GM19043 (cell line): ENCODE data around the gene CCDC150.
A peak's percentile ranks its signal among the peaks of the same experiment; 100 is the strongest.
"Not testable (repeated sequence)": the region's sequence is repeated elsewhere in the genome, so short reads cannot be mapped to it uniquely, and the experiment has no call there.

Experiments used
- ATAC-seq: cut with Tn5 transposase; IDR thresholded peaks from one replicate; pipeline ENCODE4 v1.9.1; 2021; ENCODE audit warnings: low read depth; ENCODE audit not compliant: unreplicated experiment

The CCDC150 gene

GRCh38 chr2:196639180-196640030, at the start of gene CCDC150:
TSS of gene CCDC150 (plus strand) at chr2:196639715. CDS start at chr2:196639767, 52 bp downstream.
- ATAC-seq: peak; percentile 100

GRCh38 chr2:196590286-196590685, 49.2 kb upstream of the CCDC150 start:
- no peak for ATAC-seq

- no peak for ATAC-seq
Observed at GRCh38 chr2:196591004-196591403, 48.5 kb upstream of the CCDC150 start.

GRCh38 chr2:196591621-196592022, 47.9 kb upstream of the CCDC150 start:
- no peak for ATAC-seq

GRCh38 chr2:196592331-196592910, 47.1 kb upstream of the CCDC150 start:
- peak; percentile 28 for ATAC-seq

- peak; percentile 45 for ATAC-seq
Observed at GRCh38 chr2:196592911-196593881, 46.3 kb upstream of the CCDC150 start, which contains the start of gene HECW2. TSS of gene HECW2 (minus strand) at chr2:196593554.

GRCh38 chr2:196594158-196594557, 45.4 kb upstream of the CCDC150 start:
- no peak for ATAC-seq

- no peak for ATAC-seq
Observed at GRCh38 chr2:196597531-196597930, 42.0 kb upstream of the CCDC150 start.

GRCh38 chr2:196598412-196598811, 41.1 kb upstream of the CCDC150 start:
- ATAC-seq: no peak

- no peak for ATAC-seq
Observed at GRCh38 chr2:196598846-196599245, 40.7 kb upstream of the CCDC150 start.

DNA sequence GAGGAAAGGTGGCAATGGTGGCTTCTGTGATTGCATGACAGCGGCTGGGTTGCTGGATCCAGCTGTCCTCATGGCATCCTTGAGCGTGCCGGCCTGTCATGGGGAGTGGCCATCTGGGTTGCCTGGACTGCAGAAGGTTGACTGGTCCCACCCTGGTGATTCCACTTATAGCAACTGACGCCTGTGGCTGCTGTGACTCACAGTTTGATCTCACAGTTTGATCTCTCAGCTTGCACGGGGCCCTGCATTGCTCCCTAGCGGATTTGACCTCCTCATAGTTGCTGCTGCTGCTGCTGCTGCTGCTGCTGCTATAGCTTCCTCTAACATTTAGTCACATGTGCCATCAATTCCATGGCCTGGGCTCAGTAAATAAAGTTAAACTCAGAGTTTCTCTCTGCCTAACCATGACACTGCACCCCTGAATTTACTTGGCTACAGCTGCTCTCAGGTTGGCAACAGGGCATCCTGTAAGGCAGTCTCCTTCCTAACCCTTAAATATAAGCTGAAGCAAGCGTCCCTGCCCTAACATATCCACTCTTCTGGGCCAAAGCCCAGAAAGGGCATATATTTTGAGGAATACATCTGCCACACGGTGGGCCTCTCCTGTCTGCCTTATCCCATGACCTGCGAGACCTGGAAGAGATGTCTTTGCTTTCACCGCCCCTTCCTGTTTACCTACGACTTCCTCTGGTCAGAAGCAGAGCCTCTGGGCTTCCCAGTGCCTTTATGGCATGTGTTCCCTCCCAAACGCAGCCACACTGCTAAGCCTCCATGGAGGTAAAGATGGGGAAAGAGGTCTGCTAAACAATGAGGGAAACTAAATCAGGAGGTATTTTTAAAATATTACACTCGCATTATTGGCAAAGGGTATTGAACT, 37.8 kb upstream of the CCDC150 start:
- no peak for ATAC-seq

GRCh38 chr2:196604196-196604595, 35.3 kb upstream of the CCDC150 start:
- ATAC-seq: no peak

GRCh38 chr2:196606516-196606915, 33.0 kb upstream of the CCDC150 start:
- no peak for ATAC-seq

DNA sequence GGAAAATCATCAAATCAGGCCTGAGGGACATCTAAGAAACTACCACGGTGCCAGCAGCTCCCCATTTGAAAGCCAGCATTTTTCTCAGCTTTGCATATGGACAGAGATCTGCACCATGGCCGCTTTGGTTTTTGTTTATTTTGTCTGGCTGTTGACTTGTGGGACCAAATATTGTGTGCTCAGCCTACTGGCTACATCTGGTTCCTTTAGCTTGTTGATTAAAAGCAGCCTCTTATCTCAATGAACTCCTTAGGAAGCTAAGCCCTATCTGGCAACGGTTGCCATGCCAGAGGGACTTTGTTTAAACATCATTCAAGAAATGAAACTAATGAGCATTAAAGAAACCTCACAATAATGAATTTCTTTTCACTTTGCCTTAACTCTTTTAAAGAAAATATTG, 32.4 kb upstream of the CCDC150 start:
- ATAC-seq: no peak

DNA sequence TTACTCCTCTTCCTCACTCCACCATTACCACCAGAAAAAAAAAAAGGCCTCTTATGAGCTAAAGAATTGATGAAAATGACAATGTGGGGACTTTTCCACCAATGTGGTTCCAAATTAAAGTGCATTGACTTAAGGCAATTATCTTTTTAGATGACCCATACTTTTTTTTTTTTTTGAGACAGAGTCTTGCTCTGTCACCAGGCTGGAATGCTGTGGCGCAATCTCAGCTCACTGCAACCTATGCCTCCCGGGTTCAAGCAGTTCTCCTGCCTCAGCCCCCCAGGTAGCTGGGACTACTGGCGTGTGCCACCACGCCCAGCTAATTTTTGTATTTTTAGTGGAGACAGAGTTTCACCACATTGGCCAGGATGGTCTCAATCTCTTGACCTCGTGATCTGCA, 31.6 kb upstream of the CCDC150 start:
- ATAC-seq: not testable (repeated sequence)

DNA sequence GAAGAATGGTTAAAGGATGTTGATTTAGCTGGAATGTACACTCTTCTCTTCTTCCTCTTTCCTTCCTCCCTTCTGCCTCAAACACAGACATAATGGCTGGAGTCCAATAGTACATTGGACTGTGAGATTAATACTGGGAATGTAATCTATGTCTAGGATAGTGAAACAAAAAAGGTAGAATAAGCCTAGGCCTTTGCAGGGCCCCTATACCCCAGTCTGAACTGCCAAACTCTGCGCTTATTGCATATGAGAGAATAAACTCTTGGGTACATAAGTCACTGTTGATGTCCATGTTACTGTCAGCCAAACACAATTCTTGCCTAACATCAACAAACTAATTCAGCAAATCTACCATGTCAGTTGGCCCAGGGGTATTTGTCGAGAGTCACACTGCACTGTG, 29.7 kb upstream of the CCDC150 start:
- ATAC-seq: no peak

- ATAC-seq: no peak
Observed at GRCh38 chr2:196610796-196611195, 28.7 kb upstream of the CCDC150 start.

GRCh38 chr2:196613302-196613701, 26.2 kb upstream of the CCDC150 start:
- ATAC-seq: no peak

- ATAC-seq: no peak
Observed at GRCh38 chr2:196617430-196617829, 22.1 kb upstream of the CCDC150 start.

DNA sequence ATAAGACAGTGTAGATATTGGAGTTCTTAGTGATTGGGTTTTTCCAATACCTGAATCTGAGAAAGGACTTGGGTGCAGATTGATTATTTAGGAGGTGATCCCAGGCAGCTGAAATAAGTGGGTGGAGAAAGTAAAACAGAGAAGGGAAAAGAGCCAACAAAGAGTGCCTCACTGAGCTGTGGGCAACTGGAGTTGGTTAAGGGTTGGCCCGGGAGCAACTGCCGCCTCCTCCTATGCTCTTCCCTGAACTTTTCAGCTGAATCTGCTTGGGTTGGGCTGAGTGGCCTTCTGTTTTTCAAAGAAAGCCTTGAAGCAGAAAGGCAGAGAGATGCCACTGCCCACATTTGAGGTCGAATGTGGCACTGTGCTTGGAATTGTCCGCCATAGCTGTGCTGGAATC, 20.9 kb upstream of the CCDC150 start:
- no peak for ATAC-seq
